GM12872 (cell line): Measurements from ENCODE around the gene BATF3.

Experiments
- TF ChIP-seq, protein P1 (sequence below): IDR thresholded peaks from 3 replicates; pipeline ENCODE4 v1.5.1; 2011; ENCODE audit warnings: low read depth, mild to moderate bottlenecking, low read length, moderate library complexity; ENCODE audit not compliant: insufficient read depth

BATF3 gene

DNA sequence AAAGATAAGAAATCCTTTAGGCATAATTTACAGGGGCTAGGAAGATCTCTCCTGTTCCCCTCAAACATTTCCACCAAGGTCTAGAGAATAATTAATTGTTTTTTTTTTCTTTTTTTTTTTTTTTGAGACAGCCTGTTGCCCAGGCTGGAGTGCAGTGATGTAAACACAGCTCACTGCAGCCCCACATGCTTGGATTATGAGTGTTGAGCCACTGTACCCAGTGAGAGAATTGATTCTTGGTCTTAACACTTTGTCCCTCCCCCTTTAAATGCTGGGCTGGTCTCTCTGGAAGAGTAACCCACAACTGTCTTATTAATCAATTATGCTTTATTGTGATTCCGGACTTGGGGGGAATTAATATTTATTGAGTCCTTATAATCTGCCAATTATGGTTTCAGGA, 57.7 kb downstream of the BATF3 start:
- TF ChIP-seq, protein P1, sequence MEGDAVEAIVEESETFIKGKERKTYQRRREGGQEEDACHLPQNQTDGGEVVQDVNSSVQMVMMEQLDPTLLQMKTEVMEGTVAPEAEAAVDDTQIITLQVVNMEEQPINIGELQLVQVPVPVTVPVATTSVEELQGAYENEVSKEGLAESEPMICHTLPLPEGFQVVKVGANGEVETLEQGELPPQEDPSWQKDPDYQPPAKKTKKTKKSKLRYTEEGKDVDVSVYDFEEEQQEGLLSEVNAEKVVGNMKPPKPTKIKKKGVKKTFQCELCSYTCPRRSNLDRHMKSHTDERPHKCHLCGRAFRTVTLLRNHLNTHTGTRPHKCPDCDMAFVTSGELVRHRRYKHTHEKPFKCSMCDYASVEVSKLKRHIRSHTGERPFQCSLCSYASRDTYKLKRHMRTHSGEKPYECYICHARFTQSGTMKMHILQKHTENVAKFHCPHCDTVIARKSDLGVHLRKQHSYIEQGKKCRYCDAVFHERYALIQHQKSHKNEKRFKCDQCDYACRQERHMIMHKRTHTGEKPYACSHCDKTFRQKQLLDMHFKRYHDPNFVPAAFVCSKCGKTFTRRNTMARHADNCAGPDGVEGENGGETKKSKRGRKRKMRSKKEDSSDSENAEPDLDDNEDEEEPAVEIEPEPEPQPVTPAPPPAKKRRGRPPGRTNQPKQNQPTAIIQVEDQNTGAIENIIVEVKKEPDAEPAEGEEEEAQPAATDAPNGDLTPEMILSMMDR = no peak

- TF ChIP-seq, protein P1 = no peak
These were observed 59.3 kb downstream of the BATF3 start for GRCh38 chr1:212640223-212640878.

- TF ChIP-seq, protein P1 = no peak
These were observed 61.0 kb downstream of the BATF3 start for GRCh38 chr1:212638492-212639151.

GRCh38 chr1:212637902-212638301, 61.7 kb downstream of the BATF3 start:
- TF ChIP-seq, protein P1 = no peak
